Nephron progenitor cell (in vitro differentiated cells): ENCODE measurements around the gene SAA1.
A peak's percentile ranks its signal among the peaks of the same experiment; 100 is the strongest.
"Not testable (repeated sequence)": the region's sequence is repeated elsewhere in the genome, so short reads cannot be mapped to it uniquely, and the experiment has no call there.

Experiments
- DNase-seq: peaks from one replicate; pipeline ENCODE4 v3.0.0; 2021
- H3K27ac Mint-ChIP-seq: 2 replicates; pipeline ENCODE4 v1.8.0; 2021; ENCODE audit warnings: mild to moderate bottlenecking, moderate library complexity, mixed read lengths
- H3K27me3 Mint-ChIP-seq: 2 replicates; pipeline ENCODE4 v1.8.0; 2021; ENCODE audit warnings: mild to moderate bottlenecking, low read depth, mixed read lengths; ENCODE audit not compliant: poor library complexity
- H3K36me3 Mint-ChIP-seq: 2 replicates; pipeline ENCODE4 v1.8.0; 2021; ENCODE audit warnings: low read depth, mixed read lengths
- H3K4me1 Mint-ChIP-seq: 2 replicates; pipeline ENCODE4 v1.8.0; 2021; ENCODE audit warnings: mixed read lengths
- H3K4me3 Mint-ChIP-seq: 2 replicates; pipeline ENCODE4 v1.8.0; 2021; ENCODE audit warnings: mild to moderate bottlenecking, moderate library complexity, mixed read lengths
- H3K9me3 Mint-ChIP-seq: 2 replicates; pipeline ENCODE4 v1.8.0; 2021; ENCODE audit warnings: mild to moderate bottlenecking, moderate library complexity, mixed read lengths
- TF ChIP-seq, protein P1 (sequence below): fragments of 200-600 bp; sonication (generic); IDR thresholded peaks from 2 replicates; pipeline ENCODE4 v1.5.0; 2021; ENCODE audit warnings: antibody characterized with exemption

The SAA1 gene

DNA sequence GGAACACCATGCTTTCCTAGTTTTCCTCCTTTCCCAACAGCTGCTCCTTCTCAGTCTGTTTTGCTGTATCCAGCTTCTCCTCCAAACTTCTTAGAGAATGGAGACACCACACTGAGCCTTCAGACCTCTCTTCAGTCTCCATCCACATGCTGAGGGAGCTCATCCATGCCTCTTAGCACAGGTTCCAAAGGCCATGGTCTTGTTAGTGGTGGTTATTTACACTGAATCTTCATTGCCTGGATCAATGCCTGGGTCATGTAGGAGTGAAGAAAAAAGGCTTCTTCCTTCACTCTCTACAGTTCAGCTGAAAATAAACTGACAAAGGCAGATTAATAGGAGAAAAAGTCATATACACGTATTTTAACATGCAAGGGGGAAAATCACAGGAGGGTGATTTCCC, 26.4 kb upstream of the SAA1 start:
- H3K36me3 Mint-ChIP-seq, result no peaks in the 10 kb centered on the region
- H3K27me3 Mint-ChIP-seq, result peaks cover 46% of the 10 kb centered on the region
- H3K27ac Mint-ChIP-seq, result no peak overlapping the region
- H3K4me3 Mint-ChIP-seq, result no peak overlapping the region
- H3K9me3 Mint-ChIP-seq, result peaks cover 6% of the 10 kb centered on the region
- no peak for DNase-seq
- TF ChIP-seq, protein P1, sequence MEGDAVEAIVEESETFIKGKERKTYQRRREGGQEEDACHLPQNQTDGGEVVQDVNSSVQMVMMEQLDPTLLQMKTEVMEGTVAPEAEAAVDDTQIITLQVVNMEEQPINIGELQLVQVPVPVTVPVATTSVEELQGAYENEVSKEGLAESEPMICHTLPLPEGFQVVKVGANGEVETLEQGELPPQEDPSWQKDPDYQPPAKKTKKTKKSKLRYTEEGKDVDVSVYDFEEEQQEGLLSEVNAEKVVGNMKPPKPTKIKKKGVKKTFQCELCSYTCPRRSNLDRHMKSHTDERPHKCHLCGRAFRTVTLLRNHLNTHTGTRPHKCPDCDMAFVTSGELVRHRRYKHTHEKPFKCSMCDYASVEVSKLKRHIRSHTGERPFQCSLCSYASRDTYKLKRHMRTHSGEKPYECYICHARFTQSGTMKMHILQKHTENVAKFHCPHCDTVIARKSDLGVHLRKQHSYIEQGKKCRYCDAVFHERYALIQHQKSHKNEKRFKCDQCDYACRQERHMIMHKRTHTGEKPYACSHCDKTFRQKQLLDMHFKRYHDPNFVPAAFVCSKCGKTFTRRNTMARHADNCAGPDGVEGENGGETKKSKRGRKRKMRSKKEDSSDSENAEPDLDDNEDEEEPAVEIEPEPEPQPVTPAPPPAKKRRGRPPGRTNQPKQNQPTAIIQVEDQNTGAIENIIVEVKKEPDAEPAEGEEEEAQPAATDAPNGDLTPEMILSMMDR, result no peak
- H3K4me1 Mint-ChIP-seq, result peaks cover 15% of the 10 kb centered on the region

DNA sequence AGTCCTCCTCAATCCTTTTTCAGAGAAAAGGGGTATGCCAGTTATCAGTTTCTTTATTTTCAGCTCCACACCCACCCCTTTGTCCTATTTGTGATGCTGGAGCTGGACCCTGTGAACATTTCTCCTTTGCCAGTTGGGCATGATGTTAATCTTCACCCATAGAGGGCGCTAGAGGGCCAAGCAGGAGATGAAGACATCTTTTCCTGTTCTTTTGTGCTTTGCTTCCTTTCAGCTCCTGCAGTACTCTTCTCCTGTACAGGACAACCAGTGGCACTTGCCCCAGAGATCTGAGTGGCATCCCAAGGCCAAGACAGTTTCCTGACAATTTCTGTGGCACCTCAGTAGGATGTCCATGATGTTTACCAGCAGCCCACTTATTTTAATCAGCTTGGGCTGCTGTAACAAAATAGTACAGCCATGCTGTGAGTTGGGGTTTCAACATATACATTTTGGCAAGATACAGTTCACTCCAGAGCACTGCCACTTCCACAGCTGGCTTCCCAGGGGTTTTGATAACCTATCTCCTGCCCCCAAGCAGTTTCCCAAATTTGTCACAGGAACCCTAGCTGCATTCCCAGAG, 22.2 kb upstream of the SAA1 start:
- Mint-ChIP-seq H3K36me3 (no peaks in the 10 kb centered on the region), H3K4me3 (no peak overlapping the region), H3K27me3 (peaks cover 30% of the 10 kb centered on the region), H3K9me3 (peaks cover 6% of the 10 kb centered on the region), H3K27ac (no peak overlapping the region), H3K4me1 (peaks cover 10% of the 10 kb centered on the region)
- DNase-seq, result peak; percentile 50
- TF ChIP-seq, protein P1, result peak; percentile 79

DNA sequence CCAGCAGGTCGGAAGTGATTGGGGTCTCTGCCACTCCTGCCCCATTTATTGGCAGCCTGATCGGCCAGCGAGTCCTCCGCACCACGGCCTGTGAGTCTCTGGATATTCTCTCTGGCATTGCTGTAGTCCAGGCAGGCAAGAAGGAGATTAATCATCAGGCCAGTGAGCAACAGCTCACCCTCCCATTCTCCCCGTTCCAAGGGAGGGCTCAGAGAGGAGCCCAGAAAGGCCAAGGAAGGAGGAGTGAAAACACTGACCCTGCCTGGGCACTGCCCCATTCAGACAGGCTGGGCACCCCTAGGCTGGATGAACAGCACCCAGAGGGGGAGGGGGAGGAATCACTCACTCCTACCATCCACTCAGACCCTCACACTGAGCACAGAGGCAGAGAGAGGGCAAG, 20.7 kb upstream of the SAA1 start:
- no peak for DNase-seq
- TF ChIP-seq, protein P1, result no peak
- Mint-ChIP-seq H3K4me1 (peaks cover 10% of the 10 kb centered on the region), H3K36me3 (no peaks in the 10 kb centered on the region), H3K27ac (peak overlapping the region; percentile 19), H3K9me3 (peaks cover 6% of the 10 kb centered on the region), H3K27me3 (peaks cover 25% of the 10 kb centered on the region), H3K4me3 (no peak overlapping the region)

DNA sequence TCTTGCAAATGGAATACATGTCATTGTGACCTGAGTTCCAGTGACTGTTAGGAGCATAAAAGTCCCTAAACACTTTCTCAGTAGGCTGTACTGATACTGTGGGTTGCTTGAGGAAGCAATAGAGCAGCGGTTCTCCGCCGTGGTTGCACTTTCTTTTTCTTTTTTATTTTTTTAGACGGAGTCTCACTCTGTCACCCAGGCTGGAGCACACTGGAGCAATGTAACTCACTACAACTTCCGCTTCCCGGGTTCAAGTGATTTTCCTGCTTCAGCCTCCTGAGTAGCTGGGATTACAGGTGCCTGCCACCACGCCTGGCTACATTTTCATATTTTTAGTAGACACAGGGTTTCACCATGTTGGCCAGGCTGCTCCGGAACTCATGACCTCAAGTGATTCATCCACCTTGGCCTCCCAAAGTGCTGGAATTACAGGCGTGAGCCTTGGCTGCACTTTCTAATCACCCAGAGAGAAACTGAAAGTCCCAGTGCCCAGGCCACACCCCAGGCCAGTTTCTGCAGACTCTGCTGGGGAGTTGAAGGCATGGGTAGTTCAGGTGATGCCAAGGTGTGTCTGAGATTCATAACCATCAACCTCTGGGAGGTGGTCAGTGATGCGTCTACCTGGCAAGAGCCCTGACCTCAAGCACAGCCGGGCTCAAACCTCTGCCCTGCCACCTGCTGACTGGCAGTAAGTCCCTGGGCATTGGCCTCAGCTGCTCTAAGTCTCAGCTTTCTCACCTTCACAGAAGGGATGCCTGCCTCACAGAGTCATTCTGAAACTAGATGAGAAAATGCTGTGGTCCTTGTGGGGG, 19.5 kb upstream of the SAA1 start:
- H3K27me3 Mint-ChIP-seq, result peaks cover 21% of the 10 kb centered on the region
- not testable (repeated sequence) for H3K36me3 Mint-ChIP-seq, H3K4me3 Mint-ChIP-seq, H3K9me3 Mint-ChIP-seq, DNase-seq, H3K27ac Mint-ChIP-seq
- peaks cover 15% of the 10 kb centered on the region for H3K4me1 Mint-ChIP-seq

DNA sequence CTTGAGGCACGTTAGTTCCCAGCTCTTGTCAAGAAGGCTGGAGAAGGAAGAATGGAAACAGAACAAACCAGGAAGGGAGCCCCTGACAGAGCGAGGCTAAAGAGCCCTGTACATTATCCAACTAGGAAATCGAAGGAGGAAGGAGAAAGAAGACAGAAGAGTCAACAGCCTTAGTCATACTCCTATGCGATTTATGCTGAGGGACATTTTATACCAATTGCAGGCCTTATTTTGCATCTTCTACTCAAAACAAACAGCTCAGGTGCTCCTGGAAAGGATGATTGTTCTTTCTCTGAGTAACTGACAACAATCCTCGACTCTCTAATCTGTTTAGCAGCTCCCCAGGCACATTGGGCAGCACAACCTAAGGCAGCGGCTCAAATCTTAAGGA, 18.9 kb upstream of the SAA1 start:
- DNase-seq, H3K9me3 Mint-ChIP-seq, H3K4me3 Mint-ChIP-seq, H3K36me3 Mint-ChIP-seq, H3K27ac Mint-ChIP-seq: not testable (repeated sequence)
- Mint-ChIP-seq H3K4me1 (peaks cover 15% of the 10 kb centered on the region), H3K27me3 (peaks cover 19% of the 10 kb centered on the region)

DNA sequence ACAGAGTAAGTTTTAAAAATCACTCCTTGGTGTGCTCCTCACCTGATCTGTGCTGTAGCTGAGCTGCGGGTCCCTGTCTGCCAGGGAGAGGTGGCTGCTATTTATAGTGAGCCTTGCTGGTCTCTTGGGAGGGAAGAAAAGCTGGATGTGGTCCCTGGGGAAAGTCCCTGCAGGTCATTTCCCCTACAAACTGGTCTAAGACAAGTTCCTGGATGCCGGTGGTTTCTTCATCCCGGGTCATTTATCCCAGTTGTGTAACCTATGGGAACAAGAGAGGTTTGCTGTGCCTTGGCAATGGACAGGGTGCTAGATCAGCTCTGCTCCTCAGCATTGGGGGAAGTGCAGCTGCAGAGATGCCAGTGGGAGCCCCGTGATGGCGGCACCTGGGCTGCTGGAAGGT, 17.5 kb upstream of the SAA1 start, which contains the start of gene SAA2:
SAA2 (minus strand) TSS at position 108 of the 400 bp plus-strand sequence. CDS start 657 bp downstream, outside the sequence.
- no peak within 1 kb of the TSS for H3K27ac Mint-ChIP-seq
- H3K36me3 Mint-ChIP-seq, result no peaks in the 10 kb centered on the region
- no peak for DNase-seq
- peaks cover 15% of the 10 kb centered on the region for H3K4me1 Mint-ChIP-seq
- peaks cover 22% of the 10 kb centered on the region for H3K27me3 Mint-ChIP-seq
- H3K4me3 Mint-ChIP-seq, result no peak within 1 kb of the TSS
- TF ChIP-seq, protein P1, result no peak
- H3K9me3 Mint-ChIP-seq, result peaks cover 5% of the 10 kb centered on the region
